Measurements from ENCODE around the gene CFD.
"Not testable (repeated sequence)": the region's sequence is repeated elsewhere in the genome, so short reads cannot be mapped to it uniquely, and the experiment has no call there.

The CFD gene

GRCh38 chr19:871446-872265 is 12.2 kb downstream of the CFD start:
- DNase-seq (ENCODE audit: low spot score), result no peak

- peak; percentile 79 for DNase-seq (ENCODE audit: low spot score)
These were observed 12.9 kb downstream of the CFD start for GRCh38 chr19:872266-872951.

GRCh38 chr19:873084-873483 is 13.6 kb downstream of the CFD start:
- DNase-seq (ENCODE audit: low spot score), result peak; percentile 69

DNA sequence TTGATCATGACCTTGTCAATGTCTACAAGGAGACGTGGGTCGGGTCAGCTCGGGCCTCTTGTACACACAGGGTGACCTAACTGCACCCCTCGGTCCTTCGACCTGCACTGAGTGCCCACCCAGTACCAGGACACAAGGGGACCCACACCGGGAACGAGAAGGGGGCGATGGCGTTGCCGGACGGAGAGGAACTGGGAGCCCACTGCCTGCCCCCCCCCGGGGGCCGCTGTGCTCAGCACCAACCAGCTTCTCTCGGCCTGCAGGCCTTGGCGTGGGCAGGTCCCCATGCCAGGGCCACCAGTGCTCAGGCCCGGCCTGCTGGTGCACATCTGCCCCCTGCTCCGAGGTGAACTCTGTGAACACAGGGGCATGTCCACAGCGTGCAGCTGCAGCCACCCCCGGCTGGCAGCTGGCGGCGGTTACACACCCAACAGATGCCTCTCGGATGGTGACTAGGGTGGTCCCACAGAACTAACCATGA is 14.1 kb downstream of the CFD start:
- DNase-seq (ENCODE audit: low spot score), result no peak

- no peak for DNase-seq (ENCODE audit: low spot score)
These were observed 15.9 kb downstream of the CFD start for GRCh38 chr19:875265-875879.

GRCh38 chr19:876089-876488 is 16.6 kb downstream of the CFD start:
- no peak for DNase-seq (ENCODE audit: low spot score)

GRCh38 chr19:876780-877314 is 17.4 kb downstream of the CFD start:
- DNase-seq (ENCODE audit: low spot score), result no peak

- not testable (repeated sequence) for DNase-seq (ENCODE audit: low spot score)
These were observed 18.7 kb downstream of the CFD start for GRCh38 chr19:877992-878660.

DNA sequence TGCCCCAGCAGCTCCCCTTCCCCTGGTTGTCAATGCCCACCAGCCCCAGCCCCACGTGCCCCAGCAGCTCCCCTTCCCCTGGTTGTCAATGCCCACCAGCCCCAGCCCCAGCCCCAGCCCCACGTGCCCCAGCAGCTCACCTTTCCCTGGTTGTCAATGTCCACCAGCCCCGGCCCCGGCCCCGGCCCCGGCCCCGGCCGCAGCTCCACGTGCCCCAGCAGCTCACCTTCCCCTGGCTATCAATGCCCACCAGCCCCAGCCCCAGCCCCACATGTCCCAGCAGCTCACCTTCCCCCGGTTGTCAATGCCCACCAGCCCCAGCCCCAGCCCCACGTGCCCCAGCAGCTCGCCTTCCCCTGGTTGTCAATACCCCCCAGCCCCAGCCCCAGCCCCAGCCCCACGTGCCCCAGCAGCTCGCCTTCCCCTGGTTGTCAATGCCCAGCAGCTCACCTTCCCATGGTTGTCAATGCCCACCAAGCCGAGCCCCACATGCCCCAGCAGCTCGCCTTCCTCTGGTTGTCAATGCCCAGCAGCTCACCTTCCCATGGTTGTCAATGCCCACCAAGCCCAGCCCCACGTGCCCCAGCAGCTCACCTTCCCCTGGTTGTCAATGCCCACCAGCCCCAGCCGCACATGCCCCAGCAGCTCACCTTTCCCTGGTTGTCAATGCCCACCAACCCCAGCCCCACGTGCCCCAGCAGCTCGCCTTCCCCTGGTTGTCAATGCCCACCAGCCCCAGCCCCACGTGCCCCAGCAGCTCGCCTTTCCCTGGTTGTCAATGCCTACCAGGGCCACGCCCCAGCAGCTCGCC is 19.5 kb downstream of the CFD start:
- DNase-seq (ENCODE audit: low spot score), result not testable (repeated sequence)

- peak; percentile 53 for DNase-seq (ENCODE audit: low spot score)
These were observed 20.4 kb downstream of the CFD start for GRCh38 chr19:879711-880438.

DNA sequence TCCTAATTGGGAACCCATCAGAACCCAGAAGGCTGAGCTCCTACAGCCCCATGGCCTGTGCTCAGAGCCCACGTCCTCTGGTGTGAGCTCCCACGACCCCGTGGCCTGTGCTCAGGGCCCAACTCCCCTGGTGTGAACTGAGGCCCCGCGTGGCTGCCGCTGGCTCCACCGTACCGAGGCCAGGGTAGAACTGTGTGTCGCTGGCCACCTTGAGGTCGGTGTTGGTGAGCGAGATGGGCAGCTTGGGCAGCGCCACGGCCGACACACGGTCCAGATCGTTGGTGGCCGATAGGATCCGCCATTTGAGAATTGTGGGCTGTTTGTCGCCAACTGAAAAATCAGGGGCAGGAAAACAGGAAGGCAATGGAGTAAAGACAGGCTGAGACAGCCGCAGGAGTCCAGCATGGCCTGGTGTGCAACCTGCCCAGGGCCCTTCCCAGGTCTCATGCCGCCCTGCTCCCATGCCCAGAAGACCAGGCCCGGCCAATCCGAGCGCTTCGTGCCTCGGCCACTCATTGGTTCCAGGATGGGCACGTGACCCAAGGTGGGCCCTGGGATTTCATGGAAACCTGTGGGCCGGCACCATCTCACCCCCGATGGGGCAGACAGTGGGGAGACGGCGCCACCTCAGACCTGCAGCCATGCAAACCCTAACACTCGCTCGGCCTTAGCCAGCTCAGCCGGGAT is 22.1 kb downstream of the CFD start:
- no peak for DNase-seq (ENCODE audit: low spot score)

DNA sequence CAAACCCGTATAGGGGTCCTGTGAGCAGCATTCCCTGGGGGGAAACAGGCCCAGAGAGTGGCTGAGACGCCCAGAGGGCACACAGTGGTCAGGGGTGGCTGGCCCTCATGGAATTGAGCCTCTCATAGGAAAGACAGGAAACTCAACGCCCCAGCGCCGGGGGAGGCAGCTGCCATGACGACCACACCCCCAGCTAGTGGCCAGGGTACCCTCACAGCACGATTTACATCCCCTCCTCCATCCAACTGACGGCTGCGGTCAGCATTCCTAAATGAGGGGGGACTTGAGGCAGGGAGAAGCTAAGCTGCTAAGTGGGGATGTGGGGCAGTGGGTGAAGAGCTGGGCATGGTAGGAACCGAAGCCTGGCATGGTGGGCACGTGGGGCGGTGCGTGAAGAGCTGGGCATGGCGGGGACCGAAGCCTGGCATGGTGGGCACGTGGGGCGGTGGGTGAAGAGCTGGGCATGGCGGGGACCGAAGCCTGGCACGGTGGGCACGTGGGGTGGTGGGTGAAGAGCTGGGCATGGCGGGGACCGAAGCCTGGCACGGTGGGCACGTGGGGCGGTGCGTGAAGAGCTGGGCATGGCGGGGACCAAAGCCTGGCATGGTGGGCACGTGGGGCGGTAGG is 23.5 kb downstream of the CFD start:
- no peak for DNase-seq (ENCODE audit: low spot score)

- DNase-seq (ENCODE audit: low spot score), result peak; percentile 54
These were observed 24.3 kb downstream of the CFD start for GRCh38 chr19:883661-884211.

DNA sequence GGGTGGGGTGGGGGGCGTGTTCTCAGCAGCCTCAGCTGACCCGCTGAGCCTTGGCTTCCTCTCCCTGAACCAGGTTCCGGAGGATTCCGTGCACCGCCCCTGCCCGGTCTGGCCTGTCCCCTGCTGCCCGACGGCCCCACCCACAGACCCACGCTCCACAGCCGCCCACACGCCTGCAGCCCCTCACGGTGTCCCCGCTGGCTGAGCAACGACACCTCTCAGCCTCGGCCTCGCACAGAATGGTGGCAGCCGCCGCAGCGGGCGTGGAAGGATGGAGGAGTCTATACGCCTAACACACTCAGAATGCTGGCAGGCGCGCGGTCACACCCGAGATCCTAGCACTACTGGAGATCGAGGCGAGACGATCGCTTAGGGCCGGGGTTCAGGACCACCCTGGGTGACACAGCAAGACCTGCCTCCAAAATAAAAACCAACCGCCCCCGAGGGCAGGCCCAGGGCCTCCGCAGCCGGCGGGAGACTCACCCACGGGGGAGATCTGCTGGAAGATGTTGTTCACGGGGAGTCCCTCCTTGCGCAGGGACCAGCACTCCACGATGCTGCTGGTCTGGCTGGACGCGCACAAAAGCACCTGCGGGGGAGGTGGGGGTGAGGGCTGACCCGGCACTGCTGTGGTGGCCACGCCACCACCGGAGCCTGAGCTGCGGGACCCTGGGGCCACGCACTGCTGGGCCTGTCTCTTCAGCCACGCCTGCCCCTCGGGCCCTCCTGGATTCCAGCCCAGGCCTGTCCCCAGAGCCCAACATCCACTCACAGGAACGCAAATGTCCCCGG is 25.2 kb downstream of the CFD start:
- DNase-seq (ENCODE audit: low spot score), result no peak

- DNase-seq (ENCODE audit: low spot score), result no peak
These were observed 26.2 kb downstream of the CFD start for GRCh38 chr19:885536-886224.

DNA sequence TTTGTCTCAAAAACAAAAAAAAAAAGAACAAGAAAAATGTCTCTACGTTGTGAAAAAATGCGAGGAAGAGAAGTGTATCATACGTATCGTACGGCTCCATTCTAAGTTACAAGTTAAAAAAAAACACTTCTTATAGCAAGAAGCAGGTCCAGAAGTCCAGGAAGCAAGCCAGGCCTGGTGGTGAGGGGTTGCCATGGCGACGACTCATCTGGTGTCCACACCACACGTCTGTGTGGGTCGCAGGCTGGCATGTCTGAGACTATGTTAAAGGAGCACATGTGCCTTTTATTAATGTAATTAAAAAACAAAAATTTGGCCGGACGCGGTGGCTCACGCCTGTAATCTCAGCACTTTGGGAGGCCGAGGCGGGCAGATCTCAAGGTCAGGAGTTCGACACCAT is 27.6 kb downstream of the CFD start:
- no peak for DNase-seq (ENCODE audit: low spot score)

- DNase-seq (ENCODE audit: low spot score), result no peak
These were observed 28.1 kb downstream of the CFD start for GRCh38 chr19:887599-887998.

Data from iPS-NIHi11 (cell line).